GM18858 (cell line): ENCODE data around the gene ADH4.
"Not testable (repeated sequence)": the region's sequence is repeated elsewhere in the genome, so short reads cannot be mapped to it uniquely, and the experiment has no call there.

Experiments
- ATAC-seq: cut with Tn5 transposase; IDR thresholded peaks from one replicate; pipeline ENCODE4 v1.9.1; 2021; ENCODE audit not compliant: unreplicated experiment

Gene ADH4

GRCh38 chr4:99144070-99144469, at the start of gene ADH4:
ADH4 (minus strand) TSS chr4:99144297; CDS start chr4:99144222, 75 bp downstream.
- no peak for ATAC-seq

GRCh38 chr4:99190336-99190735, 46.2 kb upstream of the ADH4 start:
- no peak for ATAC-seq

- not testable (repeated sequence) for ATAC-seq
Observed at GRCh38 chr4:99189900-99190299, 45.8 kb upstream of the ADH4 start.

GRCh38 chr4:99186029-99186428, 41.9 kb upstream of the ADH4 start:
- ATAC-seq: no peak

- no peak for ATAC-seq
Observed at GRCh38 chr4:99185581-99185980, 41.5 kb upstream of the ADH4 start.

- no peak for ATAC-seq
Observed at GRCh38 chr4:99180382-99181070, 36.4 kb upstream of the ADH4 start.

- ATAC-seq: no peak
Observed at GRCh38 chr4:99179626-99180025, 35.5 kb upstream of the ADH4 start.

GRCh38 chr4:99179178-99179577, 35.1 kb upstream of the ADH4 start:
- ATAC-seq: no peak

GRCh38 chr4:99166544-99166943, 22.4 kb upstream of the ADH4 start:
- ATAC-seq: no peak

GRCh38 chr4:99165978-99166377, 21.9 kb upstream of the ADH4 start:
- ATAC-seq: no peak

GRCh38 chr4:99161373-99162099, 17.4 kb upstream of the ADH4 start:
- no peak for ATAC-seq

GRCh38 chr4:99159699-99160098, 15.6 kb upstream of the ADH4 start:
- ATAC-seq: no peak

GRCh38 chr4:99157478-99157935, 13.4 kb upstream of the ADH4 start:
- ATAC-seq: no peak

GRCh38 chr4:99156992-99157391, 12.9 kb upstream of the ADH4 start:
- no peak for ATAC-seq

- ATAC-seq: no peak
Observed at GRCh38 chr4:99154658-99155342, 10.7 kb upstream of the ADH4 start.

- no peak for ATAC-seq
Observed at GRCh38 chr4:99151995-99152394, 7.9 kb upstream of the ADH4 start.

GRCh38 chr4:99151452-99151851, 7.4 kb upstream of the ADH4 start:
- no peak for ATAC-seq

- ATAC-seq: no peak
Observed at GRCh38 chr4:99149426-99150019, 5.4 kb upstream of the ADH4 start.

- no peak for ATAC-seq
Observed at GRCh38 chr4:99148550-99148949, 4.5 kb upstream of the ADH4 start.

GRCh38 chr4:99144587-99144986, 490 bp upstream of the ADH4 start:
- no peak for ATAC-seq

- ATAC-seq: no peak
Observed at GRCh38 chr4:99136329-99136728, 7.8 kb downstream of the ADH4 start.
